Left forelimb (tissue), 1 donor: ENCODE measurements around the gene UBA3.

Experiments used
- DNase-seq: peaks from one replicate; pipeline ENCODE4 v3.0.0-alpha.2; 2018; ENCODE audit warnings: low spot score

UBA3 gene

GRCh38 chr3:69066121-69066520 lies 14.0 kb downstream of the UBA3 start:
- DNase-seq: no peak

- DNase-seq: no peak
Measured at GRCh38 chr3:69065318-69065964, 14.7 kb downstream of the UBA3 start.

- no peak for DNase-seq
Measured at GRCh38 chr3:69063636-69064035, 16.5 kb downstream of the UBA3 start.

- no peak for DNase-seq
Measured at GRCh38 chr3:69059688-69060087, 20.5 kb downstream of the UBA3 start.

GRCh38 chr3:69058947-69059224 lies 21.3 kb downstream of the UBA3 start:
- DNase-seq: no peak

- DNase-seq: no peak
Measured at GRCh38 chr3:69058180-69058946, 21.8 kb downstream of the UBA3 start.

GRCh38 chr3:69052472-69052898 lies 27.7 kb downstream of the UBA3 start:
- no peak for DNase-seq

GRCh38 chr3:69051756-69052471 lies 28.3 kb downstream of the UBA3 start, which contains the start of gene TMF1:
TMF1 (minus strand) TSS chr3:69052333; CDS start chr3:69052086, 247 bp downstream.
- DNase-seq: peak; percentile 98

- DNase-seq: no peak
Measured at GRCh38 chr3:69048990-69049389, 31.2 kb downstream of the UBA3 start.

GRCh38 chr3:69044608-69045007 lies 35.6 kb downstream of the UBA3 start:
- DNase-seq: no peak

- DNase-seq: no peak
Measured at GRCh38 chr3:69033470-69033869, 46.7 kb downstream of the UBA3 start.

- DNase-seq: no peak
Measured at GRCh38 chr3:69032737-69033136, 47.4 kb downstream of the UBA3 start.

GRCh38 chr3:69032142-69032541 lies 48.0 kb downstream of the UBA3 start:
- DNase-seq: no peak

- no peak for DNase-seq
Measured at GRCh38 chr3:69031635-69032034, 48.5 kb downstream of the UBA3 start.

- DNase-seq: no peak
Measured at GRCh38 chr3:69020857-69021256, 59.3 kb downstream of the UBA3 start.

GRCh38 chr3:69020424-69020823 lies 59.7 kb downstream of the UBA3 start:
- no peak for DNase-seq

GRCh38 chr3:69016901-69017300 lies 63.3 kb downstream of the UBA3 start:
- no peak for DNase-seq

- DNase-seq: no peak
Measured at GRCh38 chr3:69016102-69016501, 64.1 kb downstream of the UBA3 start.

GRCh38 chr3:69014022-69014580 lies 66.1 kb downstream of the UBA3 start:
- DNase-seq: no peak

- DNase-seq: peak; percentile 88
Measured at GRCh38 chr3:69013253-69014021, 66.7 kb downstream of the UBA3 start, which contains the start of gene EOGT. EOGT (minus strand) TSS chr3:69013684; CDS start chr3:69009846, 3,838 bp downstream.

GRCh38 chr3:69012800-69013252 lies 67.3 kb downstream of the UBA3 start:
- peak; percentile 76 for DNase-seq
